ENCODE data around the gene LAMB2.

Gene LAMB2

DNA sequence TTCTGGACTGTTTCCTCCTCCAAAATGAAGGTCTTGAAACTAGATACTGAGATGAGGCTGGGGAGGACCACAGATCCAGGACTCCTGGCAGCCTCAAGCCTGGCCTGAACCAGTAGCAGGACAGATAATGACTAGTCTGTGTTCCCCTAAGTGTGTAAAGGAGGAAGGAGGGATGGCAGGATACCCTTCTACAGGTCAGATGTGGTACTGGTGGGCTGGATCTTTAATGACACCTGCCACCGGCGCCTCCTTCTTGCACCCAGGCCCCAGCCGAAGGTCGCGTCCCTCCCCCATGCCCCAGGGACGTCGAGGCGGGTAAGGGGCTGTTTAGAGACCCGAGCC lies 12.8 kb downstream of the LAMB2 start:
- no peak for DNase-seq

GRCh38 chr3:49119439-49119838 lies 13.4 kb downstream of the LAMB2 start:
- DNase-seq = no peak

DNA sequence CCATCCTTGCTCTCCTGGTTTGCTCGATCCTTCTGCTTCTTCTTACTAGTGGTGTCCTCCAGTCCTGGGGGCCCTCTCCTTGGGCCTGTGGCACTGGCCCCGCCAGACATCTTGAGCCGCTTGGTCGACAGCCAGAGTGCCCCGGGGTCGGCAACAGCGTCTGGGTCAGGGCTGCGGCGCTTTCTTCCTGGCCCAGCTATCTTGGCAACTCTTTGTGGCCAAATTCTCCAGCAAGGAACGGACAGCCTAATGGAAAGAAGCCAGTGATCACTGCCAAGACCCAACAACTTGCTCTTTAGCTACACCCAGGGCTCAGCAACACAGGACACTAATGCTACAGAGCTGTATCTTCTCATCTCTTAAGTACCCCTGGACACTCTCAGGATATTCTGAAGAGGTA lies 13.8 kb downstream of the LAMB2 start:
- no peak for DNase-seq

DNA sequence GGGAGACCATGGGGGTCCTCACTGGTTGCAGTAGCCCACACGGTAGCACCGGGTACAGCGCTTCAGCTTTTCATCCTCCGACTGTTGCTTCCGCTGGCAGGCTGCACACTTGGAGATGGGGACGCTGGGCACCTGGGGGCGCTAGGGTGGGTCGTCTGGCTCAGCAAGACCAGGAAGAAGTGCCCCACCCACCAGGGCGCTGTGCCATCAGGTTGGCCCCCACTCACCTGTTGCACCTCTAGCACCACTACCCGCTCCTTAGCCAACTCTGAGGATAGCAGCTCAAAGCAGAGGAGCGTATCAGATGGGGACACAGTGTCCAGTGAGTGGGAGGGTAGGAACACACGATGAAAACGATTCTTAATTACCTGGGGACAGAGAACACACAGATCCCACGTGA lies 20.6 kb downstream of the LAMB2 start:
- DNase-seq = no peak

DNA sequence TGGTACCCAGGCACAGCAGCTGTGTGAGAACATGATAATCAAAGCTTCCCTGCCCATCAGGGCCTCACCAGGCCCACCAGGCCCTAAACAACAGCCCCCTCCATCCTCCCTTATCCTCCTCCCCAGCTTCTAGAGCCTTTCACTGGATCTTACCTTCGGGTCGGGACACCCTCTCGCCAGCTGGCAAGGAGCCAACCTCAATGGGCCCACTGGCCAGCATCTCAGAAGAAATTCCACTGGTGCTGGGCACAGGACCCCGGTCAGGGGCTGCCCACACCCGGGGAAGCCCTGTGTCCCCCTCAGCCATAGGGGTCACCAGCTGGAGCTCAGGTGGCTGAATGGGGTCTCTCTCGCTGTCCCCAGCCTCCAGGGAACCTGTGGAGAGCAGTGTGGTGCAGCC lies 21.5 kb downstream of the LAMB2 start:
- no peak for DNase-seq

DNA sequence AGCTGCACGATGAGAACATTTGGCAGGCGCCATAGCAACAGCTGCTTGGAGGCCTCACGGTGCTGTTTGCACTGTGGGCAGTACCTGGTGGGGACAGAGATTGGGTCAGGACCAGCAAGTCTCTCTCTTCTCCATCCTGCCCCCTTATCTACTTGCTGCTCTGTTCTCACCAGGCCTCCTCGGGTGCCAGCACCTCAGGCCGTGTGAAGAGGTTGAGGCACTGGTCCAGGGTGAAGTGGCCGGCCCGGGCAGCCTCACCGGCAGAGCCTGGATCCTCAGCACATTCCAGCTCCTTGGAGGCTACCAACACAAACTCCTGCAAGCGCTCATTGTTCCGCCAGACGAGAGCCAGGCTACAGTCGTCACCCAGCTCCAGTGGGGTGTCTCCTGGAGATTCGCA lies 22.1 kb downstream of the LAMB2 start:
- DNase-seq = no peak

- no peak for DNase-seq
These were observed 24.5 kb downstream of the LAMB2 start for GRCh38 chr3:49108346-49108745.

DNA sequence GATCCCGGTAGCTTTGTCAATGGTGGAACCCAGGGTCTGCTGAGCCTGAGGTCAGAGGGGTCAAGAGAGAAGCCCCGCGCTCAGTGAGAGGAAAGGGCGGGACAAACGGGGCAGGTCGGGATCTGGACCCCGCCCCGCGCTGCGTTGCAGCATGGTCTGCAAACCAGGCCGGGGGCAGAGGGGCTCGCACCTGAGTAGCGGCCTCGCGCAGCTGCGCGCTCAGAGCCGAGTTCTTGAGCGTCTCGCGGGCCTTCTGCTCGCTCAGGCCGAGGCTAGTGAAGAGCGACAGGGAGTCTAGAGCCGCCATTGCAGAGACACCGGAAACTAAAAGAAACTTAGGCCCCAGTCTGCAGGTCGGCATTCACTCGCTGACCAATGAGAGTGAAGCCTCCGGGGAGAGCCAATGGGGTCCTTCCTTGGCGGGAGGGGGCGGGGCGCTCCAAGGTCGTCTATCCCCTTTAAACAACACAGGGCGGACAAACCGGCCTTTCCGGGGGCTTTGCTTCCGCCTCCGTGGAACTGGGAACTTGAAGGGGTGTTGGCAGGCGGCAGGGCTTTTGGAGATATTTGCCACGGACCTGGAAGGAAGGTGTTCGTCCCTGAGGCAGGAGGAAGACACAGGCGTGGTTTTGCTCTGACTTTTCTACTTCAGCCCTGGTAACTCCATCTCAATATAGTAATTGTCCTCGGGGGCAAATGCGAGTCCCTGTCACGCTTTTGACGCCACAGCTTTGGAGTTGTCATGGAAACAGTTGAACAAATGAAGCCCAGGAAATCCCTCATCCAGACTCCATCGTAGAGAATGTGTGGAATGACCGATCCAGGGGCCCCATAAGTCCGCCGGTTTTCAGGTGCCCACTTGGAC lies 28.2 kb downstream of the LAMB2 start, which contains the start of gene QARS1:
Gene QARS1 (minus strand): TSS at position 331 of the 865 bp plus-strand sequence. CDS start 24 bp downstream, at position 307.
- DNase-seq = peak; percentile 46 to 81

DNA sequence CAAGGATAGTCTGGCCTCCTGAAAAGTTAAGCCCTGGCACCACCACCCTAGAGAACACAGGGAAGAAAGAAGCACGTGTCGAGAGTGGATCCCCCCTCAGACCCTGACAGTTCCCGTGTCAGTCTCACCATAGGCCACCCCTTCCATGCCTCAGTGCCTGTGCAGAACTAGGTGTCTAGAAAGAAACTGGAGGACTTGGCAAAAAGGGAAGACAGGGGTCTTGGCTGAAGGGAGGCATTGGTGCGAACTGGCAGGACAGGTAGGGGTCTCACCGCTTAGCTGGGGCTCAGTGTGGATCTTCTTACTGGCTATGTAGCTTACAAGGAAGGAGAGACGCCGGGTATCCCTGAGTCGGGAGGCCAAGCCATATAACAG lies 28.8 kb downstream of the LAMB2 start:
- no peak for DNase-seq

- DNase-seq = no peak
These were observed 32.7 kb downstream of the LAMB2 start for GRCh38 chr3:49100046-49100615.

GRCh38 chr3:49098910-49099630 lies 33.8 kb downstream of the LAMB2 start:
- DNase-seq = no peak

DNA sequence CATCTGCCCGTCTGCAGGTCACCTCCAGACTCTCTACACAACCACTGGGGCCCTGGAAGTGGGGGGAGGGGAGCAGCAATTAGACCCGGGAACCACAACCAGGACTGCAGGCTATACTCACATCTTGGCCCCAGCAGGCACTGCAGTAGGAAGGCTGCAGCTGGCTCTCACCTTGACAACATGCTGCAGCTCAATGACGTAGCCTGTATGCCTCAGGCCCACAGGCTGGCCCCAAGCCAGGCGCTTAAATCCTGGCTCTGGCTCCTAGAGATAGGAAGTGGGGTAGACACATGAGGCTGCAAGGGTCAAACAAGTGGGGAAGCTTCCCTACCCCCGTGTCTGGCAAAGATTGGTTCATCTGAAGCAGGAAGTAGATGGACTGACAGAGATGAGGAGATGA lies 34.4 kb downstream of the LAMB2 start:
- DNase-seq = no peak

DNA sequence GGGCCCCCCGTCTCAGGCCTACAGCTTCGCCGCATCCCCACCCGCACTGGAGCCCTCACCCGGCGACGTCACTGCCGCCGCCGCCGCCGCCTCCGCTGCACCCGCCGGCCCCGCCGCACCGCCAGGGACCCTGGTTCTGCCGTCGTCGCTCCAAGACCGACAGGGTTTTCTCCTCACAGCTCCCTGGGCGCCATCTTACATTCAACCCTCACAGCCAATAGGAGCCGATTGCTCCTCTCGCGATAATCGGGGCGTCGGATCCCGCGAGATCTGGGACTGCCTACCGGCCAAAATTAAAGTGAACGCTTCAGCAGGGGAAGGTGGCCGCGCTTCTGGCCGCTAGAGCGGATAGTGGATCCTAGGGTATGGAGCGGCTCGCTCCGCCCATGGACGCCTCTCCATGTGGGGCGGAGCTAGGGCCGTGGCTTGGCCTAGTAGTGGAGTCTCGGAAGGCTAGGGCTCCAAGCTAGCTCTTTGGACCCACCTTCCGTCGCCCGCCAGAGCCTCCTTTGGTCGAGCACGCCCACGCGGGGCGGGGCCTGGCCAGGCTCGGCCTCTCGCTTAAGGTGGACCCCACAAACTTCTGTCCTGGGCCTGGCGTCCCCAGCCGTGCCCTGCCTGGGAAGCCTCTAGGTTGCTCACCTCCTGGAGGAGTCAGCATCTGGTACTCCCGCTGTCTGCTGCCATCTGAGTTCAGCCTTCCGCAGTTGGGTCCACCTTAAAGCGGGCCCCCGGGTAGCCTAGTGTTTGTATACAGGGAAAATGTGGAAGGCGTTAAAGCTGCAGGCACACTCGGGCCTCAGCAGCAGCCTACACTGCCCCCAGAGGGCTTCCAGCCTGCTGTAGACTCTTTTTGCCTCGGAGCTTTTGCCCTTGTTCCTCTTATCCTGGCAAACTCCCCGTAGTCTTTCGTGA lies 38.7 kb downstream of the LAMB2 start, which contains the start of gene QRICH1:
Gene QRICH1 (minus strand): TSS at position 219 of the 915 bp plus-strand sequence. CDS start 17,054 bp downstream, outside the sequence.
- peak; percentile 93 to 97 for DNase-seq

- DNase-seq = peak; percentile 19 to 71
These were observed 39.7 kb downstream of the LAMB2 start for GRCh38 chr3:49092938-49093852.

DNA sequence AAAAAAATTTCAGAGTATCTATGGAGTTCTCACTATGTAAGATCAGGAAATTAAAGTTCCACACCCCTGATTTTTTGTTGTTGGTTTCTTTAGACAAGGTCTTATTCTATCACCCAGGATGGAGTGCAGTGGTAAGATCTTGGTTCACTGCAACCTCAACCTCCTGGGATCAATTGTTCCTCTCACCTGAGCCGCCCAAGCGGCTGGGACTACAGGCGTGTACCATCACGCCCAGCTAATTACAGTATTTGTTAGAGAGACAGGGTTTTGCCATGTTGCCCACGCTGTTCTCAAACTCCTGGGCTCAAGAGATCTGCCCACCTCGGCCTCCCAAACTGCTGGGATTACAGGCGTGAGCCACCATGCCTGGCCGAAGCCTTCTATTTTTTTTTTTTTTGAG lies 51.4 kb downstream of the LAMB2 start:
- DNase-seq = no peak

DNA sequence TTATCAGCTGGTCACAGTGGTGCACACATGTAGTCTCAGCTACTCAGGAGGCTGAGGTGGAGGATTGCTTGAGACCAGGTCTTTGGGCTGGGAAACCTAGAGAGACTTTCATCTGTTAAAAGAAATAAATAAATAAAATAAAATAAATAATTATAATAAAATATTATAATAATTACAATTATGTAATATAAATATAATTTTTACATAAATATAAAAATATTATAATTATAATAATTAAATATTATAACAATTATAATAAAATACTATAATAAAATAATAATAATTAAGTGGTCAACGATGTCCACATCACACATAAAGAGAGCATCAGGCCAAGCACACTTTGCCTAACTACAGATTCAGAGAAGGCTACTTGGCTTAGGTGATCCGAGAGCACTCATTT lies 53.6 kb downstream of the LAMB2 start:
- DNase-seq = no peak

GRCh38 chr3:49076646-49077045 lies 56.2 kb downstream of the LAMB2 start:
- DNase-seq = no peak

DNA sequence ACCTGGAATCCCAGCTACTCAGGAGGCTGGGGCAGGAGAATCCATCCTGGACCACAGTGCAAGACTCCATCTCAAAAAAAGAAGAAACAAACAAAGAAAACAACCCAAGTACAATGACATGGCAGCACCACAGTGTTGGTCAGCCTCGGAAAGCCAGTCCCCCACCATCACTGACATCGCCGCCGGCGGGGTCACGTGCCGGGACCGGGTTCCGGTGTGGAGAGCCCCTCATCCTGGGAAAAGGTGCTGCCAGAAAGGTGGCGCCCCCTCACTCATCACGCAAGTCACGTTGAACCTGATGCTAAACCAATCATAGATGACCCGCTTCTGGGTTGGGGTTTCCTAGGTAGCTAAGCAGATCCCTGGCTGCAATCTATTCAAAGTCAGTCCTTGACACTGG lies 56.7 kb downstream of the LAMB2 start:
- DNase-seq = no peak

All from NCI-H446 (cell line).